HG03520 (cell line): ENCODE data around the gene DBNL.
A peak's percentile ranks its signal among the peaks of the same experiment; 100 is the strongest.

Experiments
- ATAC-seq: cut with Tn5 transposase; IDR thresholded peaks from one replicate; pipeline ENCODE4 v1.9.1; 2021; ENCODE audit warnings: mild to moderate bottlenecking, moderate library complexity; ENCODE audit not compliant: unreplicated experiment

Gene DBNL

DNA sequence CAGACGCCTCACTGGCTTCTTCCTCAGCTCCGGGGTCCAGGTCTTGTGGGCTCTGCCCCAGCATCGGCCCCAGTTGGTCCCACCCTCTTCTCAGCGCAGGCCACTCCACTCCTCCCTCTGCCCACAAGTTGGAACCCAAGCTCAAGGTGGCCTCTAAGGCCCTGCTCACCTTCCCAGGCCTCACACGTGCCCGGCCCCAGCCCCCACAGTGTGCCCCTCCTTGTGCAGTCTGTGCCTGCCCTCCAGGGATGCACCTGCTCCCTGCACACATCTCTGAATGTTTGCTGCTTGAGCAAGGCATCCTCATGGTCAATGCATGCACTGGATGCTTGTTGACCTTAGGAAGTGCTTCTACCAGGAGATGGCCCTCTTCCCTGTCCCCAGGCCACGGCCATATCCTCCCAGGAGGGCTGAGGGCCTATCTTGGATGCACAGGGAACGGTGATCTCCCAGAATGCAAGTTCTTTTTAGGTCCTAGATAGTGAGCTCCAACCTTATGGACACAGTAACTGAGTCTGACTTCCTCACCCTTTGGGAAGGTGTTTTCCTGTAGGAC, 51.9 kb downstream of the DBNL start:
- no peak for ATAC-seq

DNA sequence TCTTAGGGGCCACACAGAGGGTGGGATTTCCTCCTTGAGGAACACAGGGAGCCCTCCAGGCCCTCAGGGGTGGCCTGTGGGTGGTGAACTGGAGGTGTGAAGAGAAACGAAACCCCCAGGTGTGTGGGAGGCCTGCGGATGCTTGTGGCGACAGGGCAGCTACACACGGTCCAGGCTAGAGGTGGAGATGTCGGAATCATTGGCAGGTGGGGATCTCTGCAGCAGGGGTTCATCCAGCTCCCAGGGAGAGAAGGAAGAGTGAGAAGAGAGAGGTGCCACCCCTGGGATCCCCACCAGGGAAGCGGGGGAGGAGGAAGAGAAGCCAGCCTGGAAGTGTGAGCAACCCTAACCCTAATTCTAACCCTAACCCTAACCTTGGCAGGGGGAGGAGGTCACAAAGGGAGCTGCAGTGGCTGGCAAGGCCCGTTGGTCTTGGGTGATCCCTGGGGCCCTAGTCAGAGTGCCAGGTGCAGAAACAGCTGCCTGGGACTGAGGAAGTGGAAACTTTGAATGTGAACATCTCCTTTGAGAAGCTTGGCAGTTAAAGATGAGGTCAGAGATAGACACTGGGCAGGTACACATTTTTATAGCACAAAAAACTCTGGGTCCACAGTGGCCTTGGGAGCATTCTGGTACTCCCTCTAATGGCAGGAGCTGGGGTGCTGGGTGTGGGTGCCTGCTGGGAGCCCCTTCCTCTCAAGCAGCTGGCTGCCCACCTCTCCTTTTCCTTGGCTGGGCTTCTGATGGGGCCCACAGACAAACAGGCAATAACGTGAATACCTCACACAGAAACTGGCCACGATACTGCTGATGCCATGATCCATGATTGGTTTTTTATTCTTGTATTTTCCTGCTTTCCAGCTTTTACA, 52.8 kb downstream of the DBNL start:
- ATAC-seq, result peak; percentile 55

DNA sequence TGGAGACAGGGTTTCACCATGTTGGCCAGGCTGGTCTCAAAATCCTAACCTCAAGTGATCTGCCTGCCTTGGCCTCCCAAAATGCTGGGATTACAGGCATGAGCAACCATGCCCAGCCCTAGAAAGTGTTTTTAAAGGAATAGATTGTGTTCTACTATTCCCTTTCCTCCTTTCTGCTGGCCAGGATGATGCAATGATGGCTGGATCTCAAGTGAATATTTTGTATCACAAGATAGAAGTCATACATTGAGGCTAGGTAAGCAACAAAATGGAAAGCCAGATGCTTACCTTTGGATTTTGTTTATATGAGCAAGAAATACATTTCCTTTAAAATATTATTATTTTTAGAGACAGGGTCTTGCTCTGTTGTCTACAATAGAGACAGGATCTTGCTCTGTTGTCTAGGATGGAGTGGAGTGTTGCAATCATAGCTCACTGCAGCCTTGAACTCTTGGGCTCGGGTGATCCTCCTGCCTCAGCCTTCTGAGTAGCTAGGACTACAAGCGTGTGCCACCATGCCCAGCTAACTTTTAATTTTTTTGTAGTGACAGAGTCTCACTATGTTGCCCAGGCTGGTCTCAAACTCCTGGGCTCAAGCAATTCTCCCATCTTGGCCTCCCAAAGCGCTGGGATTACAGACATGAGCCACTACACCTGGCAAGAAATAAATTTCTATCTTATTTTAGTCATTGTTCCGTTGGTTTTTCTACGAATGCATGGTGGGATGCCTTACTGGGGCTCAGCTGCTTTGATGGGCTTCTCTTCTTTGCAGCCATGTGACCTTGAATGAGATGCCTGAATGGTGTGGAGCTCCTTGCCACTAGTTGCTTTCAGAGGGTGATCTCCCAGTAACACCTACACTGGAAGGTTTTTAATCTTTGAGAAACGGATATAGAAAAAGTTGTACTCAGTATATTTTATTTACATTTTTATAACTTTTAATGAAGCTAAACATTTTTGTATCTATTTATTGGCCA, 53.9 kb downstream of the DBNL start:
- ATAC-seq, result no peak

DNA sequence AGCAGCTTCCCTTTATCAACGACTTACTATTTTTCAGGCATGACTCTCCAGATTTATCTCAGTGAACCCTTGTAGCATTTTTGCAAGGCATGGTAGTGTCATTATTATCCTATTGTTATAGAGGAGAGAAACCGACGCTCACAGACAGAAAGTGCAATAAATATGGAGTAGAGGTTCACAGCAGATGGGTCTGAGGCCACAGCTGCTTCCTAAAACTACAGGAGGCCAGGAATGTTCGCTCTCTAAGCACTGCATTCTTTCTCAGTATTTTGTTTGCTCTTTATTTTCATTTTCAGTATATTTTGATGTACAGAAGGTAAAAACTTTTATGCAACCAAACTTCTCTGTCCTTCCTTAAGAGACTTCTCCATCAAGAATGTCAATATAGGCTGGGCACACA, 55.2 kb downstream of the DBNL start:
- ATAC-seq, result no peak

DNA sequence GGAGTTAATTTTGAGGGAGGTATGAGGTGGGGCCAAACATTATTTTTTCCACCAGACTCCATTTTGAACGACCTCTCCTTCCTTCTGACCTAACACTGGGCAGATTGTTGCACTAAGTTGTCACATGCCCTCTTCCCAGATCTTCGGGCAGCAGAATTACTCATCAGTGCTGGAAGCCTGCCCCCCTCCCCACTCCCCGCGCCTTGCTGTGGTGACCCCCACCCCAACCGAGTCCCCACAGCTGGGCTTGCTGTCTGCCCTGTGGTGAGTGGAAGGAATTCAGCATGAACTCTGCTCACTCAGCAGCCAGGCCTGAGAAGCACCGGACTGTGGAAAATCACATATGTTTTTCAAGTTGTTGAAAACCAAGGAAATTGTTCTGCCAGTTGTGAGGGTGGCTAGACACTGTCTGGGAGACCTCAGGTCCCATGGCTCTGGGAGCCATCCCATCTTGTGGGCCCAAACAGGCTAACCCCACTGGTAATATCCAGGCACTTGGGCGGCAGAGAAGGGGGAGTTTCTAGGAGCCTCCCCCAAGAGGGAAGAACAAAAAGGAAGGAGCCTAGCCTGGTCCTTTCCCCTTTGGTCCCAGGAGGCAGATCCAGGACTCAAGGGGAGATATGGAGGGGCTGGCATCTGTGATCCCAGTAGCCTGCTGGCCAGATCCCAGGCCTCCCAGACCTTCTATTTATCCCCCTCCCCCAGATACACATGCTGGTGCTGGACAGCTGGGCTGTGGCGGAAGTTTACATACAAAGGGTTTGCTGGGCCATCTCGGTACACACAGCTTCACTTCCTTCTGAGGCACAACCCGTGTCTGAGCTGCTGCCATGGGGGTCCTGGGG, 56.2 kb downstream of the DBNL start:
- no peak for ATAC-seq

DNA sequence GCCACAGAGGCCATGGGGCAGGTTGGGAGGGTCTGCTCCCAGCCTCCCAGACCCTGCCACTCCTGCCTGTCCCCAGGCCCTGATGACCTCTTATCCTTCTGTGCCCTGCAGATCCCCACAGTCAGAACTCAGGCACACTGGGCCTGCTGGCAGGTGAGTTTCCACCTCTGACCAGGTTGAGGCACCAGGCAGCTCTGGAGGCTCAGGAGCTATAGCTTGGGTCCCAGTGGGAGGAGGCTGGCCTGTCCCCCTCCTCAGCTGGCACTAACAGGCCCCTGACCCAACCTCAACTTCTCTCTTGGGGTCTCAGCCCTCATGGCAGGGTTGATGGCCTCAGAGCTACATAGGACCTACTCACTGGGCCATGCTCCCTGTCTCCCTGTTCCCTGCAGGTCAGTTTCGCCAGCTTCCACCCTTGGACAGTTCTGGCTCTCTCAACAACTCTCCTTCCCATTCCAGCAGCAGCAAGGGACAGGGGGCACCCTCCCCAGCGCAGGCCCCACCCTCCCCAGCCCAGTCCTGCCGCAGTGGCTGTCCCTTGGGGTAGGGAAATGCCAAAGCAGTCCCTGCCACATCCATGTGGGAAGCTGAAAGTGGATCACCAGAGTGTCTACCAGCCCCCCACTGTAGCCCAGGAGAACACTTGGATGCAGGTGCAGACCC, 56.9 kb downstream of the DBNL start:
- no peak for ATAC-seq

DNA sequence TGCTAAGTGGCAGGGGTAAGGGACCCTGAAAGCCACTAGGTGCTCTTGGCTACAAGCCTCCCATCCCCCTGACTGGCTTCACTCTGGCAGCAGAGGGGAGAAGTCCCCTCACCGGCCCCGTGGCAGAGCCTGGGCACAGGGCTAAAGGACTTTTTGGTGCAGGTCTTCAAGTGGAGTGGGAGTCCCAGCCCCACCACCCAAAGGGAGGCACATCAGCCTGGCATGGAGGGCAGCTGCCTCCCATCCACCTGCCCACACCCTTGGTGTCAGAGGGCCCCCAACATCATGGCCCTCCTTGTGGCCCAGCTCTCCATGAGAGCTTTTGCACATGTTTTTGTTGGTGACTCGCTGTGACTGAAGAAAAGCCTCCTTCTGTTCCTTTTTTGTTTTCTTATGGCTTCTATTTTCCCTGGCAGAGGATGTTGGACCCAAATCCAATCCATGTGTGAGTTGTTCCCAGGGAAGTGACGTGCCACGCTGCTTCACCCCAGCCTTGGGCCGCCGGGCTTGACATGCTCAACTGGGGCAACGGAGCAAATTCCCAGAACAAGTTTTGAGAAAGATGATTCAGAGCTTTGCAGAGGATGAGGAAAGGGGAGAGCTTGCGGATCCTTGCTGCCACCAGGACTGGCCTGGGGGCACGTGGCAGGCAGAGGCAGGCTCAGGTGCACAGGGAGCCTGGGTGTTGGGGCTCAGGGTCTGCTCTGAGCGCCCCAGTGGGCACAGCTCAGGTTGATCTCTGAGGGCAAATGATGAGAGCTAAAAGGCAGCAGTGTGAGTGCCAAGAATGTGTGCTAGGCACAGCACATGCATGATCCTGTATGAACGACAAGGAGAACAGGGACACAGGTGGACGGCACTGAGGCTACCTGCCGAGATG, 57.7 kb downstream of the DBNL start:
- ATAC-seq, result no peak

DNA sequence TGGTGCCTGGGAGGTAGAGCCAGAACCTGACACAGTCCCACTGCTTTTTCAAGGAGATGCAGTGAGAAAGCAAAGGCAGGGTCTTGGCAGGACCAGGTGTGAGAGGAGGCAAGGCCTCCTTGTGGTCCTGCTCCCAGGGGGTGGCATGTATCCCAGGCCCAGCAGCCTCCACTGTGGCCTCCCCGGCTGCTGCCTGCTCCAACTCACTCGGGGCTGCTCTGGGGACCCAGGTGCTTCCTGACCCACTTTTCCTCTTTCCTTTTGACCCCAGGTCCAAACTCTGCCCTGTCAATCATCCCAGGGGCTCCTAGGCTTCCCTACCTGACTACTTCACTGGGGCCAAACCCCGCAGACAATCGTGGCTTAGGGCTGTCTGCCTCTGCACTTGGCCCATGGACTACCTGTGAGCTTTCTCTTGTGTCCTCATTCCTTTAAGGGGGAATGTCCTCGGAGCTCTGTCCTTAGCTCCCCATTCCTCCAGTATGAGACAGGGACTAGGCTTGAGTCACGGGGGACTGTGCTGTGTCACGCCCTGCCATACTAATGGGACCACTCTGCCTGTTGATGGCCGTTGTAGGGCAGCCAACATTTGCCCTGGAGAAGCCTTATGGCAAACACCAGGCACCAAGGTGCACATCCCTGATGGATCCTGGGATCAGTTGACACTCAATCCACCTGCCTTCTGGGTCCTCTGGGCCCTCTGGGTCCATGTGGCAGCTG, 58.5 kb downstream of the DBNL start:
- no peak for ATAC-seq

DNA sequence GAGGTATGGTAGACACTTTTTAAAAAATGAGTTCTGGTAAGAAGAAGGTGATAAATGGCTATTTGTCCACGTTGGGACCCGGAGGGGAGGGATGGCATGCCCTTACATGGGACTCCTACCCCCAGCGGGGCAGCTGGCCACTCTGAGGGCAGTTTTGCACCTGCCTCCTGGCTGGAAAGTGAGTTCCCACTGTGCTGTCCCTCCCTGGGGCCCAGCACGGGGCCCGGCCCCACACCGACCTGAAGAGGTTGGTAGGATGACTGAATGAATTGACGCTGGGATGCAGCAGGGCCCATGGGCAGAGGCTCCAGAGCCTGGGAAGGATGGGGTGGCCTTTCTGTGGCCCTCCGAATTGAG, 59.0 kb downstream of the DBNL start:
- no peak for ATAC-seq

DNA sequence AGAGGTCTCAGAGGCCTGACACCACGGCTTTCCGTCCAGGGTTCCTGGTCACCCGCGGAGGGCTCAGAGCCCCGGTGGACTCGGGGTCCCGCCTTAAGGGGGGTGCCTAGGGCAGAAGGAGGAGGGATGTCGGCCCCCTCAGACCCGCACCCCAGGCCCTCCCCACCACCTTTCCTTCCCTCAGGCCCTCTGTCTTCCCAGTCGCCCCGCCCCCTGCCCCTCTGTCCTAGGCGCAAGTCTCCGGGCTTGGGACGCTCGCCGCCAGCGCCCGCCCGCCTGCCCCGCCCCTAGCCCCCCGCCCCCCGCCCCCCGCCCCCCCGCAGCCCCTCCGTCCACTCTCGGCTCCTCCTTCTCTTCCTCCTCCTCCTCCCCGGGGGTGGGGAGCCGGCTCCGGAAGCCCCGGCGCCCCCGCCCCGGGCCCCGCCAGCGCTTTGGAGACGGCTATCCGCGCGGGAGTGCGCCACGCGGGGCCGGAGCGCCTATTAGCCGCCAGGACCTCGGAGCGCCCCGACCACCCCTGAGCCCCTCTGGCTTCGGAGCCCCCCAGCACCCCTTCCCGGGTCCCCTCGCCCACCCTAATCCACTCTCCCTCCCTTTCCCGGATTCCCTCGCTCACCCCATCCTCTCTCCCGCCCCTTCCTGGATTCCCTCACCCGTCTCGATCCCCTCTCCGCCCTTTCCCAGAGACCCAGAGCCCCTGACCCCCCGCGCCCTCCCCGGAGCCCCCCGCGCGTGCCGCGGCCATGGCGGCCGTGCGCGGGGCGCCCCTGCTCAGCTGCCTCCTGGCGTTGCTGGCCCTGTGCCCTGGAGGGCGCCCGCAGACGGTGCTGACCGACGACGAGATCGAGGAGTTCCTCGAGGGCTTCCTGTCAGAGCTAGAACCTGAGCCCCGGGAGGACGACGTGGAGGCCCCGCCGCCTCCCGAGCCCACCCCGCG, 59.7 kb downstream of the DBNL start, which contains the start of gene AEBP1:
Gene AEBP1 (plus strand): TSS at position 423 of the 937 bp plus-strand sequence. CDS start 321 bp downstream, at position 744.
- no peak for ATAC-seq

DNA sequence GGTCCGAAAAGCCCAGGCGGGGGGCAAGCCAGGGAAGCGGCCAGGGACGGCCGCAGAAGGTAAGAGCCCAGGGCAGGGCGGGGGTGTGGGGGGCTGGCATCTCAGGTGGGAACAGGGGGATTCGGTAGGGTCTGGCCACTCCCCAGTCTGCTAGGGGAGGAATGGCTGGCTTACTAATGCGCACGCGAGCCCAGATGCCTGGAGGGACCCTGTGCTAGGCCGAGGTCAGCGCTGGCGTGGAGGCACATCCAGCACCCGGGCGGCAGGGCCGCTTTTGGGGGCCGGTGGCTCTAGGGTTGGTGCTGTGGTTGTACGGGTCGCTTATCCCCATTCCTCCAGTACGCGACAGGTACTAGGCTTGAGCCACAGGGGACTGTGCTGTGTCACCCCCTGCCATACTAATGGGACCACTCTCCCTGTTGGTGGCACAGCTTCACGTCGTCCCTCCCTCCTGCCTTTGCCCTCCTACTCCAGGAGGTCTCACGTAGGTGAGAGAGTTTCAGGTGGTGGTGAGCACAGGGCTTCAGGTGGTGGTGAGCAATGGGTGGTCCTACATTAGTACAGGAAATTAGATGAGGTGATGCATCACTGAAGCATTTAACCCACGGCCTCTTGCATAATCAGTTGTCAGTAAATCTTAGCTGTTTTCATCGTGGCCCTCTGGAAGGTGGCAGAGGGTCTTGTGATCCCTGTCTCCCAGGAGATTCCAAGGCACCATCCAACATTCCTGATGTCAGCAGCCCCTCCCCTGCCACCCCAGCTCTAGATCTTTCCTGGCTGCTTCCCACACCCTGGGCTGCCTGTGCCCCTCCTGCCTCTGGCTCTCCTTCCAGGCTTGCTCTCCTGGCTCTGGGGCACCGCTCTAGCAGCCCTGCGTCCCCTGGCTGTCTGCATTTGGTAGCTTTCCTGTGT, 60.6 kb downstream of the DBNL start:
- ATAC-seq, result no peak

DNA sequence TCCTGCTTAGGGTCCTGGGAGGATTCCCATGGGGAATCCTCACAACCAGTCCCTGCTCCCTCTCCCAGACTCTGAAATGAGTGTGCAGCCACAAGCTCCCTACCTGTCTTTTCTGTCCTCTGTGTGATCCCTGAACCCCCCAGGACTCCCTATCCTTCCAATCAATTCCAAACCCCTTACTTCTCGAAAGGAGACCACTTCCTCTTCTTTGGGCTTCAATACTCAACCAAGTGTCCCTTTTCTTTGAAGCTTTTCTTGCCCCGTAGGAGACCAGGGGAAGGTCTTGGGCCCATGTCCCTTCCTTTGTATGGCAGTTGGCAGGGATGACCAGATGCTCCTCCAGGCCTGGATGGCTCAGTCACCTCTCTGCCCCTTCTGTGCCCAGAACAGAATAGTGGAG, 61.3 kb downstream of the DBNL start:
- no peak for ATAC-seq

DNA sequence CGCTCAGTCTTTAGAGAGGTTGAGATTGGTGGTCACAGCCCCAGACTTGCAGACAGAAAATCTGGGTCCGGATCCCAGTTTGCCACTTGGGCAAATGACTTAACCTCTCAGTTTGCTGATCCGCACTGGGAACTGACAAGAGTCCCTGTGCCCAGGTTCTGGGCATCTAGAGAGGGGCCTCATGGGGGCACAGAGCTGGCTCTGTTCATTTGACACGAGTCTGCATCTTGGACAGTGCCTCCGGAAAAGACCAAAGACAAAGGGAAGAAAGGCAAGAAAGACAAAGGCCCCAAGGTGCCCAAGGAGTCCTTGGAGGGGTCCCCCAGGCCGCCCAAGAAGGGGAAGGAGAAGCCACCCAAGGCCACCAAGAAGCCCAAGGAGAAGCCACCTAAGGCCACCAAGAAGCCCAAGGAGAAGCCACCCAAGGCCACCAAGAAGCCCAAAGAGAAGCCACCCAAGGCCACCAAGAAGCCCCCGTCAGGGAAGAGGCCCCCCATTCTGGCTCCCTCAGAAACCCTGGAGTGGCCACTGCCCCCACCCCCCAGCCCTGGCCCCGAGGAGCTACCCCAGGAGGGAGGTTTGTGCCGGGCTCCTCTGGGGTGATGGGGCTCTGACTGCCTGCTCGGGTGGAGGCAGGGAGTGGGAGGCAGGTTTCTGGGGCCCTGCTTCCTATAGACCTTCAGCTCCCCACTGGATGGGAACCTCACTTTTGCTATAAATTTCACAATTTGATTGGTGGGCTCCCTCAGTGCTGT, 62.0 kb downstream of the DBNL start:
- ATAC-seq, result no peak

DNA sequence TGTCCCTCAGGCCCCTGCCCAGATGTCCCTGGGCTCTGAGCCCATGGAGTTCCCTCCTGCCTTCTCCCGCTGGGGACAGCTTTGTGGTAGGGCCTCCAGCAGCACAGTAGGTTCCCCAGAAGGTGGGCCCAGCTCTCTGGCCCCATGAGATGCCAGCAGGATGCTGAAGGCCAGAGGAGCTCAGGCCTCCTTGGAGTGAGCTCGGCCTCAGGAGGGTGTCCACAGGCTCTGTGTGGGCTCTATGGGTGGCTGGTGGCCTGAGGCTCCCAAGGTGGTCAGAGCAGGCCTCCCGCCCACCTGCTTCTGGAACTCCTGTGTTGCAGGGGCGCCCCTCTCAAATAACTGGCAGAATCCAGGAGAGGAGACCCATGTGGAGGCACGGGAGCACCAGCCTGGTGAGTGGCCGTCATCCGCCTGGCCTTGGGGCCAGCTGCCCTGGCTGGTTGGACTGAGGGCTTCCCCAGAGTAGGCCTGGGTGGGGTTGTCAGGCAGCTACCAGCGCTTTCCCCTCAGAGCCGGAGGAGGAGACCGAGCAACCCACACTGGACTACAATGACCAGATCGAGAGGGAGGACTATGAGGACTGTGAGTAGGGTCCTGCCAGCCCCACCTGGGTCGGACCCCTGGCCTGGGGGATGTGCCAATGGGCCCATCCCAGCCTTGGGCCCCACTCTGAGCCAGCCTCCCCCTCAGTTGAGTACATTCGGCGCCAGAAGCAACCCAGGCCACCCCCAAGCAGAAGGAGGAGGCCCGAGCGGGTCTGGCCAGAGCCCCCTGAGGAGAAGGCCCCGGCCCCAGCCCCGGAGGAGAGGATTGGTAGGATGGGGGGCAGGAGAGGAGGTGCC, 62.8 kb downstream of the DBNL start:
- no peak for ATAC-seq
